ENCODE results near the gene MLXIP. TPM values are rescaled to one million over a fixed set of nuclear protein-coding genes. Genes with fewer than 3 reads are reported as not detected.

MLXIP gene
- total RNA-seq, 1 experiment from 2014 or later: 46.3 TPM

- Histone ChIP-seq H3K4me1 (ENCODE audit: control insufficient read depth in 1 of 2, insufficient read depth in 2 of 2, low read length in 2 of 2) (no peaks in the 10 kb centered on the region), H2AFZ (ENCODE audit: low read depth, low read length, poor library complexity, severe bottlenecking) (no peak overlapping the region), H3K79me2 (ENCODE audit: insufficient read depth, low read length) (no peaks in the 10 kb centered on the region), H3K9me3 (ENCODE audit: control insufficient read depth in 1 of 2, insufficient read depth in 1 of 2, low read depth in 1 of 2, low read length in 2 of 2) (no peaks in the 10 kb centered on the region), H3K27ac (ENCODE audit: low read depth, low read length) (no peak overlapping the region), H3K4me2 (ENCODE audit: low read length) (no peak overlapping the region), H3K27me3 (ENCODE audit: insufficient read depth, low read length) (no peaks in the 10 kb centered on the region; the same call in 1 of the 2 replicates), H4K20me1 (ENCODE audit: insufficient read depth) (no peaks in the 10 kb centered on the region), H3K4me3 (replicated peaks in 1 of 2; ENCODE audit: low read depth in 1 of 2, low read length in 2 of 2) (no peak overlapping the region), H3K36me3 (ENCODE audit: control insufficient read depth in 1 of 2, insufficient read depth in 2 of 2, low read length in 2 of 2) (no peaks in the 10 kb centered on the region), H3K9ac (ENCODE audit: low read length) (no peak overlapping the region), H3K9me2 (ENCODE audit: insufficient read depth) (no peaks in the 10 kb centered on the region)
- RAD21 ChIA-PET (ENCODE audit: low non-redundant PET in 1 of 2, low total read pairs in 2 of 2, uncharacterized antibody in 2 of 2, unreplicated experiment in 2 of 2): no interaction called here
- POLR2A ChIA-PET: no interaction called here
- CTCF ChIA-PET: no interaction called here
- BruUV-seq (replicated peaks): no TSS peak
- no peak for TF ChIP-seq CEBPB (IDR thresholded peaks at IDR 0.05; ENCODE audit: low read depth)
- TF ChIP-seq CTCF (IDR thresholded peaks at IDR 0.05 in 2 of 3, conservative IDR thresholded peaks at IDR 0.05 in 1 of 3; ENCODE audit: borderline replicate concordance in 1 of 3, insufficient read depth in 1 of 3, low read depth in 2 of 3, low read length in 2 of 3): no peak
- no peak for TF ChIP-seq ZBTB33 (IDR thresholded peaks at IDR 0.05; ENCODE audit: extremely low read depth, insufficient replicate concordance, low read length)
- no peak for TF ChIP-seq POLR2AphosphoS5 (IDR thresholded peaks at IDR 0.05; ENCODE audit: low read depth, low read length)
- no peak for TF ChIP-seq SP1 (IDR thresholded peaks at IDR 0.05; ENCODE audit: low read depth)
- no peak for TF ChIP-seq SIN3A (IDR thresholded peaks at IDR 0.05; ENCODE audit: low read depth)
- TF ChIP-seq ZFX (IDR thresholded peaks at IDR 0.05): no peak
- no peak for TF ChIP-seq POLR2A (IDR thresholded peaks at IDR 0.05; ENCODE audit: borderline replicate concordance, extremely low read depth, insufficient read depth, insufficient read length)
- no peak for TF ChIP-seq ELF1 (IDR thresholded peaks at IDR 0.05; ENCODE audit: borderline replicate concordance, low read depth)
- TF ChIP-seq JUND (IDR thresholded peaks at IDR 0.05): no peak
- no peak for TF ChIP-seq EZH2 (IDR thresholded peaks at IDR 0.05)
- TF ChIP-seq MAX (IDR thresholded peaks at IDR 0.05): no peak
- ATAC-seq: no peak
- intact Hi-C loops (cut with micrococcal nuclease): no loop called here
- no peak for DNase-seq (ENCODE audit: low read depth, low spot score)
Measured at GRCh38 chr12:122161682-122162081, 83.1 kb downstream of the MLXIP start.

Measured in HCT116 (cell line).